ENCODE measurements around the gene TEAD1. TPM values are rescaled to one million over a fixed set of nuclear protein-coding genes. Genes with fewer than 3 reads are reported as not detected.

The TEAD1 gene
- total RNA-seq, 2 experiments from 2014 or later, result 0.11 TPM; not detected in 1

DNA sequence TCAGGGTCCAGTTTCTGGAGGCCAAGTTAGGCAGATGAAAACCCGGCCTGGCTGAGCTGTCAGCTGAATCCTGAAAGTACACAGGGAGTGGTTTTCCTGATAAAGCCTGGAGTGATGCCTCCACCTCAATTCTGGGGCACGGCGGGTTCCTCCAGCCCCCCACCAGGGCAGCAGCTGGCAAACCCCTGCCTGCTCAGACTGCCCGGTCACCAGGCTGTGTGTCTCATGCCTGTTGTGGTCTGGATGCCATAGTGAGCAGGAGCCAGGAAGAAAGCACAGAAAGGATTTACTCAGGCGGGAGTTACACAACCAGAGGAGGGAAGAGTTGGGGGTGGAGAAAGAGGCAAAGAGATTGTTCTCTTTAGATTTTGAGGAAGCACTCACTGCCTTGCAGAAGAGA lies 215.0 kb downstream of the TEAD1 start:
- H3K36me3 Mint-ChIP-seq (ENCODE audit: low read depth), result no peaks in the 10 kb centered on the region
- H3K4me3 Mint-ChIP-seq, result no peak overlapping the region
- no peak overlapping the region for H3K27ac Mint-ChIP-seq
- intact Hi-C loops (cut with DNase I, micrococcal nuclease), result loop anchor here (2.0 to 10.0 kb wide), 4 partner anchors 284 to 600 kb away; no protein-coding TSS in a partner anchor
- Histone ChIP-seq H3K4me3 (ENCODE audit: low read length) (no peak overlapping the region), H3K36me3 (ENCODE audit: insufficient read depth, low read length) (no peaks in the 10 kb centered on the region), H3K27ac (ENCODE audit: low read depth in 1 of 2, low read length in 2 of 2) (no peak overlapping the region), H3K4me1 (ENCODE audit: insufficient read depth, low read length) (no peaks in the 10 kb centered on the region), H3K9me3 (ENCODE audit: control insufficient read depth in 1 of 2, insufficient read depth in 1 of 2, low read length in 2 of 2) (no peaks in the 10 kb centered on the region), H3K27me3 (ENCODE audit: control insufficient read depth in 1 of 2, insufficient read depth in 2 of 2, low read length in 2 of 2) (peaks cover 6 to 8% of the 10 kb centered on the region in 2 experiments)
- TF ChIP-seq, protein P1, sequence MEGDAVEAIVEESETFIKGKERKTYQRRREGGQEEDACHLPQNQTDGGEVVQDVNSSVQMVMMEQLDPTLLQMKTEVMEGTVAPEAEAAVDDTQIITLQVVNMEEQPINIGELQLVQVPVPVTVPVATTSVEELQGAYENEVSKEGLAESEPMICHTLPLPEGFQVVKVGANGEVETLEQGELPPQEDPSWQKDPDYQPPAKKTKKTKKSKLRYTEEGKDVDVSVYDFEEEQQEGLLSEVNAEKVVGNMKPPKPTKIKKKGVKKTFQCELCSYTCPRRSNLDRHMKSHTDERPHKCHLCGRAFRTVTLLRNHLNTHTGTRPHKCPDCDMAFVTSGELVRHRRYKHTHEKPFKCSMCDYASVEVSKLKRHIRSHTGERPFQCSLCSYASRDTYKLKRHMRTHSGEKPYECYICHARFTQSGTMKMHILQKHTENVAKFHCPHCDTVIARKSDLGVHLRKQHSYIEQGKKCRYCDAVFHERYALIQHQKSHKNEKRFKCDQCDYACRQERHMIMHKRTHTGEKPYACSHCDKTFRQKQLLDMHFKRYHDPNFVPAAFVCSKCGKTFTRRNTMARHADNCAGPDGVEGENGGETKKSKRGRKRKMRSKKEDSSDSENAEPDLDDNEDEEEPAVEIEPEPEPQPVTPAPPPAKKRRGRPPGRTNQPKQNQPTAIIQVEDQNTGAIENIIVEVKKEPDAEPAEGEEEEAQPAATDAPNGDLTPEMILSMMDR (IDR thresholded peaks at IDR 0.05), result no peak
- DNase-seq, result peak in 2 of 14 experiments; percentile 8 to 23
- H3K4me1 Mint-ChIP-seq (ENCODE audit: low read depth), result no peaks in the 10 kb centered on the region
- POLR2A ChIA-PET, result interaction anchor here (1.3 kb wide), 1 partner anchor 558 kb away, joined by 12 read pairs; no protein-coding TSS in a partner anchor
- no peak for ATAC-seq (ENCODE audit: poor library complexity)
- H3K27me3 Mint-ChIP-seq, result peaks cover 5% of the 10 kb centered on the region
- CTCF ChIA-PET, result interaction anchor here (1.1 to 1.8 kb wide), 3 partner anchors 478 to 600 kb away, joined by 3 to 31 read pairs (median 4); no protein-coding TSS in a partner anchor
- no peaks in the 10 kb centered on the region for H3K9me3 Mint-ChIP-seq

DNA sequence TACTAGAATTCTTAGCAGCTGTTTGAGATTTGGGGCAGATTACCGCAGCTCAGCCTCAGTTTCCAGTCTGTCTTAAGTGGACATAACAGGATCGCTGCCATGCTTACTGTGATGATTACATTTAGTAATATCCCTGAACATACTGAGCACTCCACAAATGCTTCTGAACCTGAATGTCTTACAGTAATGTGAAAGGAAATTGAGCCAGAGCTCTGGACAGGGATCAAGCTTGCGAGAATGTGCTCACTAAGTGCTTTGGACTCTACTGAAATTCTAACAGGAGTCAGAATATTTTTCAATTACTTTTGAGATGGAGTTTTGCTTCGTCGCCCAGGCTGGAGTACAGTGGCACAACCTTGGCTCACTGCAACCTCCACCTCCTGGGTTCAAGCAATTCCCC lies 216.3 kb downstream of the TEAD1 start:
- POLR2A ChIA-PET, result no interaction called here
- Histone ChIP-seq H3K27me3 (ENCODE audit: control insufficient read depth in 1 of 2, insufficient read depth in 2 of 2, low read length in 2 of 2) (peaks cover 6 to 8% of the 10 kb centered on the region in 2 experiments), H3K9me3 (ENCODE audit: control insufficient read depth in 1 of 2, insufficient read depth in 1 of 2, low read length in 2 of 2) (no peaks in the 10 kb centered on the region), H3K27ac (ENCODE audit: low read depth in 1 of 2, low read length in 2 of 2) (no peak overlapping the region), H3K4me1 (ENCODE audit: insufficient read depth, low read length) (no peaks in the 10 kb centered on the region), H3K36me3 (ENCODE audit: insufficient read depth, low read length) (no peaks in the 10 kb centered on the region), H3K4me3 (ENCODE audit: low read length) (no peak overlapping the region)
- no peak overlapping the region for H3K27ac Mint-ChIP-seq
- TF ChIP-seq, protein P1 (IDR thresholded peaks at IDR 0.05), result no peak
- no peaks in the 10 kb centered on the region for H3K4me1 Mint-ChIP-seq (ENCODE audit: low read depth)
- no peak for ATAC-seq (ENCODE audit: poor library complexity)
- H3K4me3 Mint-ChIP-seq, result no peak overlapping the region
- H3K36me3 Mint-ChIP-seq (ENCODE audit: low read depth), result no peaks in the 10 kb centered on the region
- CTCF ChIA-PET, result interaction anchor here (0.7 kb wide), 1 partner anchor 559 kb away, joined by 6 read pairs; no protein-coding TSS in a partner anchor
- DNase-seq, result no peak
- no peaks in the 10 kb centered on the region for H3K9me3 Mint-ChIP-seq
- intact Hi-C loops (cut with DNase I, micrococcal nuclease), result loop anchor here (5.0 to 10.0 kb wide), 2 partner anchors 476 to 843 kb away; no protein-coding TSS in a partner anchor
- peaks cover 5% of the 10 kb centered on the region for H3K27me3 Mint-ChIP-seq

DNA sequence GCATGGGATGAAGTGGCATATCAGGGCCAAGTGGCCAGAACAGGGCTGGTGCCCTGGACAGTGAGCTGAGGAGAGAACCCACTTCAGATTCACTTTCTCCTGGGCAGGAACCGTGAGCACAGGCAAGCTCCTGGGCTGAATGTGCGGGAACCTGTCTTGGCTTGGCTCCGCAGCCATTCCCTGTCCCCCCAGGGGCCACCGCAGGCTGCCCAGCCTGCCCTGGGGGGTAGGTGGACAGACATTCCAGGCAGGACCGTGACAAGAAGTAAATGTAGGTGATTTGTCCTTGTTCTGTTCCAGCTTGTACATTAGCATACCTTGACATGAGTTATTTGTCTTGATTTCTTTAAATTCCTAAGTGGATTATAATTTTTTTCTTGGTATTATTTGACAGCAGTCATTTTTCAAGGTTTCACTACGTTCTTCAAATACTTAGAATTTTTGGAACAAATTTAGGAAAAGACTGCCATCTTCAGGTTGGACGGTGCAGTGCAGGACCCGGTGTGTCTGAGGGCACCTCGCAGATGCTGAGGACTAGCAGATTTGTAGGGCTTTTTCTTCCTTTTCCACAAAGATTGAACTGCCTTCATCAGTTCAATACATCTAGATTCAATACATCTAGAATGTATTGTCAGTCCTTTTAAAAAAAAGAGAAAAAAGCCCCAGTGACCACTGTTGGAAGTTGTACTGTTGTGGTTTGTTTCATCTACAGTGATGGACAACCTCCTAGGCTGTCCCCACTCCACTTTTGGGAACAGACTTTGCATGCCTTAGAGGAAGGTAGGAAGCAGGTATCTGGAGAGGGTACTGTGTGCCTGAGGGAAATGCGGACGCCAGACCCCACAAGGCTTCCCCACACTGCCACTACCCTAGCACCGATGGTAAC lies 219.8 kb downstream of the TEAD1 start:
- no peak overlapping the region for H3K27ac Mint-ChIP-seq
- POLR2A ChIA-PET, result interaction anchor here (1.4 kb wide), 1 partner anchor 563 kb away, joined by 4 read pairs; no protein-coding TSS in a partner anchor
- DNase-seq, result peak; percentile 9 to 64 (median 30)
- TF ChIP-seq, protein P1 (IDR thresholded peaks at IDR 0.05), result peak; percentile 71
- H3K27me3 Mint-ChIP-seq, result peaks cover 18% of the 10 kb centered on the region
- Histone ChIP-seq H3K36me3 (ENCODE audit: insufficient read depth, low read length) (no peaks in the 10 kb centered on the region), H3K27me3 (ENCODE audit: control insufficient read depth in 1 of 2, insufficient read depth in 2 of 2, low read length in 2 of 2) (peaks cover 9 to 13% of the 10 kb centered on the region in 2 experiments), H3K4me3 (ENCODE audit: low read length) (no peak overlapping the region), H3K4me1 (ENCODE audit: insufficient read depth, low read length) (no peaks in the 10 kb centered on the region), H3K9me3 (ENCODE audit: control insufficient read depth in 1 of 2, insufficient read depth in 1 of 2, low read length in 2 of 2) (no peaks in the 10 kb centered on the region), H3K27ac (ENCODE audit: low read depth in 1 of 2, low read length in 2 of 2) (no peak overlapping the region)
- H3K4me3 Mint-ChIP-seq, result no peak overlapping the region
- peak; percentile 71 for ATAC-seq (ENCODE audit: poor library complexity)
- H3K36me3 Mint-ChIP-seq (ENCODE audit: low read depth), result no peaks in the 10 kb centered on the region
- intact Hi-C loops (cut with DNase I, micrococcal nuclease), result loop anchor here (1.0 to 10.0 kb wide), 4 partner anchors 479 to 847 kb away; no protein-coding TSS in a partner anchor
- no peaks in the 10 kb centered on the region for H3K4me1 Mint-ChIP-seq (ENCODE audit: low read depth)
- H3K9me3 Mint-ChIP-seq, result no peaks in the 10 kb centered on the region
- CTCF ChIA-PET, result no interaction called here
